OCI-LY7 (cell line): Measurements from ENCODE around the gene SYTL2.

ENCODE experiments used
- EZH2phosphoT487 ChIP-seq: fragments of 200-600 bp; sonication (generic); IDR thresholded peaks from 2 replicates; pipeline ENCODE4 v1.6.1; 2018; ENCODE audit warnings: low read depth, borderline replicate concordance, mild to moderate bottlenecking, mixed run types, antibody characterized with exemption, low read length, moderate library complexity, mixed read lengths
- TF ChIP-seq, protein P1 (sequence below): fragments of 200-600 bp; sonication (generic); conservative IDR thresholded peaks from 2 replicates; pipeline ENCODE4 v1.5.1; 2014; ENCODE audit warnings: mild to moderate bottlenecking, antibody characterized with exemption, low read length, moderate library complexity, mixed read lengths

DNA sequence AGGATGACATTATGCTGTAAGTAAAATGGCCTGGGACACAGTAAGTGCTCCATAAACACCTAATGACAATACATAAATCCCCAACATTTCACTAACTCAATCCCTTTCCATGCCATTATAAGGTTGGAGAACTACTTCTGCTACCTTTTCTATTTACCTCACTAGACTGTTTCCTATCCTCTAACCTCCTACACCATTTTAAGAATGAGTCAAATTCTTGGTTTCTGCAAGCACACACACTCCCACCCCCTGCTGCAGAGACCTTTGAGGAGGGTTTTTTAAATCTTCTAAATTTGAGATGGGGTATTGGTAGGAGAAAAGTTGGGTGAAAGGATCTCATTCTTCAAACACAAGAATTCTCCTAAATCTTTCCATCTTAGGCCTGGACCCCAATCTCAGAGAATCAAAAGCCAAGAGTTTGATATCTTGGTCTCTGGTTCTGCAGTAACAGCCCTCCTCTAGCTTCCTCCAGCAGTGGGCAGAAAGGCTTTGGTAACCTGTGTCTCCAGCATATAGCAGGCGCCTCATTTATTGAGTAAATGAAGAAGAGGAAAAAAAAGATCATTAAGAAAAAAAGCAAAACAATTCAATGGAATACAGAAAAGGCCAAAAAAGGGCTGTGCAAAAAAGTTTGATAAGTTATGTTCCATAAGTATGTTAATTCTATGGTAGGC lies 42.3 kb downstream of the SYTL2 start:
- TF ChIP-seq, protein P1, sequence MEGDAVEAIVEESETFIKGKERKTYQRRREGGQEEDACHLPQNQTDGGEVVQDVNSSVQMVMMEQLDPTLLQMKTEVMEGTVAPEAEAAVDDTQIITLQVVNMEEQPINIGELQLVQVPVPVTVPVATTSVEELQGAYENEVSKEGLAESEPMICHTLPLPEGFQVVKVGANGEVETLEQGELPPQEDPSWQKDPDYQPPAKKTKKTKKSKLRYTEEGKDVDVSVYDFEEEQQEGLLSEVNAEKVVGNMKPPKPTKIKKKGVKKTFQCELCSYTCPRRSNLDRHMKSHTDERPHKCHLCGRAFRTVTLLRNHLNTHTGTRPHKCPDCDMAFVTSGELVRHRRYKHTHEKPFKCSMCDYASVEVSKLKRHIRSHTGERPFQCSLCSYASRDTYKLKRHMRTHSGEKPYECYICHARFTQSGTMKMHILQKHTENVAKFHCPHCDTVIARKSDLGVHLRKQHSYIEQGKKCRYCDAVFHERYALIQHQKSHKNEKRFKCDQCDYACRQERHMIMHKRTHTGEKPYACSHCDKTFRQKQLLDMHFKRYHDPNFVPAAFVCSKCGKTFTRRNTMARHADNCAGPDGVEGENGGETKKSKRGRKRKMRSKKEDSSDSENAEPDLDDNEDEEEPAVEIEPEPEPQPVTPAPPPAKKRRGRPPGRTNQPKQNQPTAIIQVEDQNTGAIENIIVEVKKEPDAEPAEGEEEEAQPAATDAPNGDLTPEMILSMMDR = no peak
- no peak for TF ChIP-seq EZH2phosphoT487
